OCI-LY1 (cell line): ENCODE measurements around the gene XCL1.
"Not testable (repeated sequence)": the region's sequence is repeated elsewhere in the genome, so short reads cannot be mapped to it uniquely, and the experiment has no call there.

Experiments used
- H2AFZ ChIP-seq: fragments of 200-600 bp; sonication (generic), shearing (Covaris generic); 2 replicates; pipeline ENCODE4 v1.6.0; 2014; ENCODE audit warnings: antibody characterized with exemption, mild to moderate bottlenecking, low read length
- H3F3A ChIP-seq: fragments of 200-600 bp; sonication (generic), shearing (Covaris generic); 2 replicates; pipeline ENCODE4 v1.6.0; 2014; ENCODE audit warnings: mild to moderate bottlenecking, antibody characterized with exemption, low read length, moderate library complexity; ENCODE audit not compliant: insufficient read depth
- H3K27ac ChIP-seq: fragments of 200-600 bp; sonication (generic); 2 replicates; pipeline ENCODE4 v1.5.1; 2014; ENCODE audit warnings: low read length, mixed run types, mild to moderate bottlenecking, low read depth; ENCODE audit not compliant: poor library complexity, severe bottlenecking
- H3K27me3 ChIP-seq: fragments of 200-600 bp; sonication (generic); 2 replicates; pipeline ENCODE4 v1.6.0; 2014; ENCODE audit warnings: antibody characterized with exemption, mild to moderate bottlenecking, low read length, moderate library complexity; ENCODE audit not compliant: insufficient read depth
- H3K36me3 ChIP-seq: fragments of 200-600 bp; sonication (generic); 2 replicates; pipeline ENCODE4 v1.6.1; 2014; ENCODE audit warnings: mild to moderate bottlenecking, antibody characterized with exemption, low read length, moderate library complexity, mixed read lengths; ENCODE audit not compliant: insufficient read depth
- H3K4me1 ChIP-seq: fragments of 200-600 bp; sonication (generic); 2 replicates; pipeline ENCODE4 v1.5.1; 2014; ENCODE audit warnings: mild to moderate bottlenecking, low read length, moderate library complexity; ENCODE audit not compliant: insufficient read depth, severe bottlenecking
- H3K4me2 ChIP-seq: fragments of 200-600 bp; sonication (generic), shearing (Covaris generic); 2 replicates; pipeline ENCODE4 v1.6.1; 2014; ENCODE audit warnings: low read length
- H3K4me3 ChIP-seq: fragments of 200-600 bp; sonication (generic); 2 replicates; pipeline ENCODE4 v1.5.1; 2014; ENCODE audit warnings: low read length, low read depth, mild to moderate bottlenecking, mixed read lengths; ENCODE audit not compliant: poor library complexity, severe bottlenecking
- H3K79me2 ChIP-seq: fragments of 200-600 bp; shearing (Covaris generic); 2 replicates; pipeline ENCODE4 v1.6.1; 2016; ENCODE audit warnings: mixed run types, low read length, mixed read lengths; ENCODE audit not compliant: insufficient read depth
- H3K9ac ChIP-seq: fragments of 200-600 bp; sonication (generic), shearing (Covaris generic); 2 replicates; pipeline ENCODE4 v1.6.1; 2014; ENCODE audit warnings: mild to moderate bottlenecking, low read length, mixed read lengths
- H3K9me2 ChIP-seq: fragments of 200-600 bp; sonication (generic), shearing (Covaris generic); 2 replicates; pipeline ENCODE4 v1.6.1; 2014; ENCODE audit warnings: low read depth, mild to moderate bottlenecking, low read length, mixed read lengths
- H3K9me3 ChIP-seq: fragments of 200-600 bp; shearing (Covaris generic); 2 replicates; pipeline ENCODE4 v1.6.1; 2014; ENCODE audit warnings: low read length, mixed read lengths
- H4K20me1 ChIP-seq: fragments of 200-600 bp; sonication (generic), shearing (Covaris generic); 2 replicates; pipeline ENCODE4 v1.6.0; 2016; ENCODE audit warnings: mild to moderate bottlenecking, low read length; ENCODE audit not compliant: insufficient read depth
- EZH2 ChIP-seq: fragments of 200-600 bp; sonication (generic), shearing (Covaris generic); IDR thresholded peaks from 2 replicates; pipeline ENCODE4 v1.8.0; 2017; ENCODE audit warnings: borderline replicate concordance, mixed run types, mild to moderate bottlenecking, antibody characterized with exemption, low read length, moderate library complexity, mixed read lengths
- TF ChIP-seq, protein P1 (sequence below): fragments of 200-600 bp; sonication (generic), shearing (Covaris generic); IDR thresholded peaks from 2 replicates; pipeline ENCODE4 v1.5.1; 2017; ENCODE audit warnings: mild to moderate bottlenecking, antibody characterized with exemption, low read length, moderate library complexity, mixed read lengths

Gene XCL1

DNA sequence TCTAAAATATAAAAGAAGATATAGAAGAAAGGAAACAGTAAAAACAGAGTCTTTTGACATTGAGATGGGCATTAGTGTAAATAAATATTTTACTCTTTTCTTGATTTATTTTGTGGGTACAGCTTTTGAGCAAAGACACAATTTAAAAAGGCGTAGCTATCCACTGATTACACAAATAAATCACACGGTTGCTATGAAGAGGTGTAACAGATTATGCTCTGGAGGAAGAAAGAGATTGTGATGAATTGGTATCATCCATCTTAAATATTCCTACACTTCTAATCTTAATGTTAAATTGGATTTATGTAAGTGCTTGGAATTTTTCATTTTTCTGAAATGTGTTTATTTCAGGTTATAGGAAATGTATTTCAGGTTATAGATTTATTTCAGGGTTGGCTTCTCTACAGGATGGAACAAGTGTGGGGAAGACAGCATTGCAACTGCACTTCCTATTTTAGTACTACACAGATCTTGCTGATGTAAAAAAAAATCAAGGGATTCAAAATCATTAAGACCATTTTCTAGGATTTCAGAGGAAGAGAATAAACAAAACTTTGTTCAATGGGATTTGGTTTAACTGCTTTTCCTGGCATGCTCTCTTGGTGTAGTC lies 15.3 kb downstream of the XCL1 start:
- H3K9me3 ChIP-seq = no peaks in the 10 kb centered on the region
- no peaks in the 10 kb centered on the region for H3K27me3 ChIP-seq
- H2AFZ ChIP-seq = no peak overlapping the region
- no peaks in the 10 kb centered on the region for H4K20me1 ChIP-seq
- H3K36me3 ChIP-seq = no peaks in the 10 kb centered on the region
- H3K27ac ChIP-seq = no peak overlapping the region
- H3K4me2 ChIP-seq = no peak overlapping the region
- H3K9ac ChIP-seq = no peak overlapping the region
- TF ChIP-seq, protein P1, sequence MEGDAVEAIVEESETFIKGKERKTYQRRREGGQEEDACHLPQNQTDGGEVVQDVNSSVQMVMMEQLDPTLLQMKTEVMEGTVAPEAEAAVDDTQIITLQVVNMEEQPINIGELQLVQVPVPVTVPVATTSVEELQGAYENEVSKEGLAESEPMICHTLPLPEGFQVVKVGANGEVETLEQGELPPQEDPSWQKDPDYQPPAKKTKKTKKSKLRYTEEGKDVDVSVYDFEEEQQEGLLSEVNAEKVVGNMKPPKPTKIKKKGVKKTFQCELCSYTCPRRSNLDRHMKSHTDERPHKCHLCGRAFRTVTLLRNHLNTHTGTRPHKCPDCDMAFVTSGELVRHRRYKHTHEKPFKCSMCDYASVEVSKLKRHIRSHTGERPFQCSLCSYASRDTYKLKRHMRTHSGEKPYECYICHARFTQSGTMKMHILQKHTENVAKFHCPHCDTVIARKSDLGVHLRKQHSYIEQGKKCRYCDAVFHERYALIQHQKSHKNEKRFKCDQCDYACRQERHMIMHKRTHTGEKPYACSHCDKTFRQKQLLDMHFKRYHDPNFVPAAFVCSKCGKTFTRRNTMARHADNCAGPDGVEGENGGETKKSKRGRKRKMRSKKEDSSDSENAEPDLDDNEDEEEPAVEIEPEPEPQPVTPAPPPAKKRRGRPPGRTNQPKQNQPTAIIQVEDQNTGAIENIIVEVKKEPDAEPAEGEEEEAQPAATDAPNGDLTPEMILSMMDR = no peak
- TF ChIP-seq EZH2 = no peak
- no peaks in the 10 kb centered on the region for H3F3A ChIP-seq
- H3K79me2 ChIP-seq = no peaks in the 10 kb centered on the region
- no peaks in the 10 kb centered on the region for H3K4me1 ChIP-seq
- H3K9me2 ChIP-seq = no peaks in the 10 kb centered on the region
- H3K4me3 ChIP-seq = no peak overlapping the region

DNA sequence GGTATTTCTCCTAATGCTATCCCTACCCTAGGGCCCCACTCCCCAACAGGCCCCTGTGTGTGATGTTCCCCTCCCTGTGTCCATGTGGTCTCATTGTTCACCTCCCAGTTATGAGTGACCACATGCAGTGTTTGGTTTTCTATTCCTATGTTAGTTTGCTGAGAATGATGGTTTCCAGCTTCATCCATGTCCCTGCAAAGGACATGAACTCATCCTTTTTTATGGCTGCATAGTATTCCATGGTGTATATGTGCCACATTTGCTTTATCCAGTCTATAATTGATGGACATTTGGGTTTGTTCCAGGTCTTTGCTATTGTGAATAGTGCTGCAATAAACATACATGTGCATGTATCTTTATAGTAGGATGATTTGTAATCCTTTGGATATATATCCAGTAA lies 19.0 kb downstream of the XCL1 start:
- not testable (repeated sequence) for H3F3A ChIP-seq, H3K9me3 ChIP-seq, H3K27ac ChIP-seq, H3K9ac ChIP-seq, H3K4me2 ChIP-seq, H3K27me3 ChIP-seq, H3K9me2 ChIP-seq, H3K36me3 ChIP-seq, H3K4me3 ChIP-seq, H3K79me2 ChIP-seq, H3K4me1 ChIP-seq, H2AFZ ChIP-seq, H4K20me1 ChIP-seq

DNA sequence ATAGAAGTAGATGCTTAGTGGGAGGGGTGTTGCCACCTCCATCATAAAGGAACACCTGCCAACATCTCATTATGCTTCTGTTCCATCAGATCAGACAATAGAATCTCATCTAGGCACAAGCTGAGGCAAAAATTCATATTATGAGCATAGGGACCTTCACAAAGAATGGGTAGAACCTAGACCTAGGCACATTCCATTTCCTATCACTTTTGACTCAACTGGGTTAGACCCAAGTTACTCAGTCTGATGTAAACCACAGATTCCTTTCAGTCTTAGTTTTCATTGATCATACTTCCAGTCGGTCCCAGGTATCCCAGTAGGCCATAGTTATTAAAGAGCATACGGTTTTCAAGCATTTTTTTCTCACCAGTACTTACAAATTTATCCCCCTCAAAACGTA lies 21.7 kb downstream of the XCL1 start:
- no peaks in the 10 kb centered on the region for H4K20me1 ChIP-seq
- H2AFZ ChIP-seq = no peak overlapping the region
- no peaks in the 10 kb centered on the region for H3F3A ChIP-seq
- H3K9me2 ChIP-seq = no peaks in the 10 kb centered on the region
- H3K27me3 ChIP-seq = no peaks in the 10 kb centered on the region
- H3K79me2 ChIP-seq = no peaks in the 10 kb centered on the region
- H3K9me3 ChIP-seq = no peaks in the 10 kb centered on the region
- H3K4me3 ChIP-seq = no peak overlapping the region
- no peaks in the 10 kb centered on the region for H3K4me1 ChIP-seq
- no peak overlapping the region for H3K27ac ChIP-seq
- H3K9ac ChIP-seq = no peak overlapping the region
- TF ChIP-seq, protein P1 = no peak
- TF ChIP-seq EZH2 = no peak
- no peaks in the 10 kb centered on the region for H3K36me3 ChIP-seq
- H3K4me2 ChIP-seq = no peak overlapping the region

DNA sequence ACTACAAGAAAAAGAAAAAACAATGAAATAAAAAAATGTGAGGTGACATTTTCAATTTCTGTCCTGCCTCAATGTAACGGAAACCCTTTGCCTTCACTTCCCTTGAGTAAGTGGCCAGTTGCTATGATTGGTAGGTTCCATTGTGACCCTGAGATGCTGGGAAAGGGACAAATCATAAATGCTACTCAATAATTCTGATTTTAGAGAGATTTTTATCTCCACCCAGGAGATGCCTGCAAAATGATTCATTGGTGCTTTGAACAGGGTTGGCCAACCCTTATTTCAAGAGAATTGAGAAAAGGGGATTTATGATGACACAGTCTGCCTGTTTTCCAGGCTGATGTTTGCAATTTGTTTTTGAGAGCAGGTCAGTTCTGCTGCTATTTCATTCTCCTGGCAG lies 22.5 kb downstream of the XCL1 start:
- Histone ChIP-seq H2AFZ (no peak overlapping the region), H3K36me3 (no peaks in the 10 kb centered on the region), H3K9me3 (no peaks in the 10 kb centered on the region), H3K4me3 (no peak overlapping the region), H3K27me3 (no peaks in the 10 kb centered on the region), H3K9me2 (no peaks in the 10 kb centered on the region), H3F3A (no peaks in the 10 kb centered on the region), H4K20me1 (no peaks in the 10 kb centered on the region), H3K79me2 (no peaks in the 10 kb centered on the region), H3K9ac (no peak overlapping the region), H3K27ac (no peak overlapping the region), H3K4me1 (no peaks in the 10 kb centered on the region), H3K4me2 (no peak overlapping the region)
- no peak for TF ChIP-seq EZH2
- TF ChIP-seq, protein P1 = no peak
